HPDE6-E6E7 (cell line): ENCODE data around the gene OR4D10.

Source experiments
- DNase-seq: peaks from one replicate; pipeline ENCODE4 v3.0.0; 2011; ENCODE audit warnings: missing footprints; ENCODE audit errors: extremely low spot score

OR4D10 gene

DNA sequence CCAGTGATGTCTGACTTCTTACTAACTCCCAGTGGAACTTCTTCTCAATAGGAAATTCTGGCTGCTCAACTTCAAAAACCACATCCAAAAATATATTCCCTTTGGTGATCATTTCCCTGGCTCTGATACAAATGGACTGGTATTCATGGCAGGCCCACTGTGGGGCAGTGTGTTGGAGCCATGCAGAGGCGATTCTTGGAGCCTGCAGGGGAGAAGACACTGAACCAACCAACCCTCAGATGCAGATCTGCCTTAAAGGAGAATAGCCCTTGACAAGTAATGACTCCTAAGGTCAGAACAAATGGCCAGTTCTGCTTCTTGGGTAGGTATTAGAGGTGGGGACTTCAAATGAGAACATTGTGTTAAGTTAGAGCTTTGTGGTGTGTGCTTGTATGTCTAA, 50.4 kb downstream of the OR4D10 start:
- DNase-seq = no peak

DNA sequence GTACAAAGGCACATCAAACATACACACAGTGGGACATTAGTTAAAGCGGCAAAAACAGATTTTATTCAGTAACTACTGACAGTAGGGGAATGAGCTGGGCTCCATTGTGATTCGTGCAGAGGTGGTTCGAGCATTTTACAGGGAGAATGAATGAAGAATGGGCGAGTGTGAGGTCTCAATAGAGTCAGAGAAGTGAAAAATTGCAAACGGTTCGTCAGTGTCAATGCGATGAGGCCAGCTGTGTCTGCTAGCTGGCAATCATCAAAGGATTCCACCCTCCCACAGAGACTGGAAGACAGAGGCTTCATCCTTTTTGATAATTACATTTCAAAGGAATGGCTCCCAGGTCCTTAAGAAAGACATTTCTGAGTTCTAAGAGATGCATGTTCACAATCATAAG, 55.6 kb downstream of the OR4D10 start:
- no peak for DNase-seq
